SIG-M5 (cell line): ENCODE measurements around the gene DENND1A.
A peak's percentile ranks its signal among the peaks of the same experiment; 100 is the strongest.

Source experiments
- DNase-seq: peaks from one replicate; lab custom pipeline; 2025; lab: John Stamatoyannopoulos, UW

The DENND1A gene

GRCh38 chr9:123684393-123685149 is 245.4 kb downstream of the DENND1A start:
- DNase-seq = no peak

- DNase-seq = no peak
Measured at GRCh38 chr9:123682746-123683145, 247.2 kb downstream of the DENND1A start.

- no peak for DNase-seq
Measured at GRCh38 chr9:123680352-123680751, 249.6 kb downstream of the DENND1A start.

- DNase-seq = no peak
Measured at GRCh38 chr9:123679330-123679987, 250.5 kb downstream of the DENND1A start.

GRCh38 chr9:123678878-123679329 is 251.0 kb downstream of the DENND1A start:
- DNase-seq = no peak

GRCh38 chr9:123678038-123678877 is 251.7 kb downstream of the DENND1A start:
- no peak for DNase-seq

- no peak for DNase-seq
Measured at GRCh38 chr9:123676869-123677268, 253.1 kb downstream of the DENND1A start.

GRCh38 chr9:123669346-123669745 is 260.6 kb downstream of the DENND1A start:
- no peak for DNase-seq

GRCh38 chr9:123663529-123663928 is 266.4 kb downstream of the DENND1A start:
- DNase-seq = no peak

- DNase-seq = peak; percentile 18
Measured at GRCh38 chr9:123662057-123662776, 267.7 kb downstream of the DENND1A start.

- no peak for DNase-seq
Measured at GRCh38 chr9:123660691-123661466, 269.0 kb downstream of the DENND1A start.

GRCh38 chr9:123659358-123659757 is 270.6 kb downstream of the DENND1A start:
- no peak for DNase-seq

GRCh38 chr9:123658792-123659191 is 271.1 kb downstream of the DENND1A start:
- DNase-seq = no peak

GRCh38 chr9:123657941-123658340 is 272.0 kb downstream of the DENND1A start:
- no peak for DNase-seq

- DNase-seq = no peak
Measured at GRCh38 chr9:123657099-123657498, 272.8 kb downstream of the DENND1A start.

GRCh38 chr9:123656565-123656964 is 273.4 kb downstream of the DENND1A start:
- DNase-seq = no peak

- no peak for DNase-seq
Measured at GRCh38 chr9:123655681-123656423, 274.1 kb downstream of the DENND1A start.

- no peak for DNase-seq
Measured at GRCh38 chr9:123654994-123655637, 274.8 kb downstream of the DENND1A start.

GRCh38 chr9:123654218-123654993 is 275.5 kb downstream of the DENND1A start:
- no peak for DNase-seq
